ENCODE data around the gene PC. TPM values are rescaled to one million over a fixed set of nuclear protein-coding genes. Genes with fewer than 3 reads are reported as not detected.

The PC gene
- polyA plus RNA-seq, 1 donor (not counting 4 experiments of a cell fraction or from before 2014, with no cell fraction given) = 13.3 TPM

- no peaks in the 10 kb centered on the region for H3K27me3 ChIP-seq (ENCODE audit: control insufficient read depth, extremely low read depth, insufficient read depth, low read length)
- dilution Hi-C loops (cut with MboI; ENCODE audit: extremely low pct_ligation_motif_present, low sequenced_read_pairs) = no loop called here
- H3K79me2 ChIP-seq (ENCODE audit: control insufficient read depth, insufficient read depth, low read length) = no peaks in the 10 kb centered on the region
- no peaks in the 10 kb centered on the region for H3K9me3 ChIP-seq (ENCODE audit: control insufficient read depth, low read depth, low read length)
- H2AFZ ChIP-seq (ENCODE audit: control insufficient read depth, low read length) = no peak overlapping the region
- FAIRE-seq = no peak
- no peak overlapping the region for H3K9ac ChIP-seq (ENCODE audit: control insufficient read depth, extremely low read depth, insufficient read depth, low read length)
- H4K20me1 ChIP-seq (ENCODE audit: control insufficient read depth, extremely low read depth, insufficient read depth, low read length) = peaks cover 2% of the 10 kb centered on the region
- H3K9me1 ChIP-seq (ENCODE audit: control insufficient read depth, extremely low read depth, insufficient read depth, low read length) = no peaks in the 10 kb centered on the region
- DNase-seq (ENCODE audit: low read depth, low spot score) = no peak
- H3K27ac ChIP-seq (ENCODE audit: control insufficient read depth, insufficient read depth, low read length) = no peak overlapping the region
- peaks cover 0 to 5% of the 10 kb centered on the region in 2 experiments for H3K36me3 ChIP-seq (ENCODE audit: control insufficient read depth in 2 of 2, extremely low read depth in 1 of 2, insufficient read depth in 2 of 2, low read length in 2 of 2)
- TF ChIP-seq CTCF (optimal IDR thresholded peaks at IDR 0.05 in 1 of 3, IDR thresholded peaks at IDR 0.05 in 1 of 3, conservative IDR thresholded peaks at IDR 0.05 in 1 of 3; ENCODE audit: extremely low read depth in 1 of 3, insufficient read depth in 2 of 3, low read length in 3 of 3) (no peak), EZH2 (IDR thresholded peaks at IDR 0.05; ENCODE audit: low read length) (no peak)
- H3K4me3 ChIP-seq (ENCODE audit: control insufficient read depth in 2 of 3, extremely low read depth in 1 of 3, insufficient read depth in 2 of 3, low read depth in 1 of 3, low read length in 3 of 3) = no peak overlapping the region
- no peak overlapping the region for H3K4me2 ChIP-seq (ENCODE audit: control insufficient read depth, extremely low read depth, insufficient read depth, low read depth, low read length)
- H3K4me1 ChIP-seq (ENCODE audit: control insufficient read depth, extremely low read depth, insufficient read depth, low read length) = peaks cover 18% of the 10 kb centered on the region
These were observed 4.9 kb downstream of the PC start for GRCh38 chr11:66953081-66953833.

- H3K9ac ChIP-seq (ENCODE audit: control insufficient read depth, extremely low read depth, insufficient read depth, low read length) = no peak overlapping the region
- H3K36me3 ChIP-seq (ENCODE audit: control insufficient read depth in 2 of 2, extremely low read depth in 1 of 2, insufficient read depth in 2 of 2, low read length in 2 of 2) = peaks cover 0 to 5% of the 10 kb centered on the region in 2 experiments
- H3K9me3 ChIP-seq (ENCODE audit: control insufficient read depth, low read depth, low read length) = no peaks in the 10 kb centered on the region
- peaks cover 9% of the 10 kb centered on the region for H3K4me1 ChIP-seq (ENCODE audit: control insufficient read depth, extremely low read depth, insufficient read depth, low read length)
- H4K20me1 ChIP-seq (ENCODE audit: control insufficient read depth, extremely low read depth, insufficient read depth, low read length) = peaks cover 2% of the 10 kb centered on the region
- dilution Hi-C loops (cut with MboI; ENCODE audit: extremely low pct_ligation_motif_present, low sequenced_read_pairs) = no loop called here
- no peak overlapping the region for H3K4me3 ChIP-seq (ENCODE audit: control insufficient read depth in 2 of 3, extremely low read depth in 1 of 3, insufficient read depth in 2 of 3, low read depth in 1 of 3, low read length in 3 of 3)
- no peak overlapping the region for H3K27ac ChIP-seq (ENCODE audit: control insufficient read depth, insufficient read depth, low read length)
- H3K9me1 ChIP-seq (ENCODE audit: control insufficient read depth, extremely low read depth, insufficient read depth, low read length) = no peaks in the 10 kb centered on the region
- no peak overlapping the region for H2AFZ ChIP-seq (ENCODE audit: control insufficient read depth, low read length)
- no peak for FAIRE-seq
- H3K79me2 ChIP-seq (ENCODE audit: control insufficient read depth, insufficient read depth, low read length) = no peaks in the 10 kb centered on the region
- TF ChIP-seq CTCF (optimal IDR thresholded peaks at IDR 0.05 in 1 of 3, IDR thresholded peaks at IDR 0.05 in 1 of 3, conservative IDR thresholded peaks at IDR 0.05 in 1 of 3; ENCODE audit: extremely low read depth in 1 of 3, insufficient read depth in 2 of 3, low read length in 3 of 3) (no peak), EZH2 (IDR thresholded peaks at IDR 0.05; ENCODE audit: low read length) (no peak)
- no peak overlapping the region for H3K4me2 ChIP-seq (ENCODE audit: control insufficient read depth, extremely low read depth, insufficient read depth, low read depth, low read length)
- DNase-seq (ENCODE audit: low read depth, low spot score) = no peak
- H3K27me3 ChIP-seq (ENCODE audit: control insufficient read depth, extremely low read depth, insufficient read depth, low read length) = no peaks in the 10 kb centered on the region
These were observed 6.3 kb downstream of the PC start for GRCh38 chr11:66951927-66952337.
